ENCODE data around the gene DKC1.

DKC1 gene

DNA sequence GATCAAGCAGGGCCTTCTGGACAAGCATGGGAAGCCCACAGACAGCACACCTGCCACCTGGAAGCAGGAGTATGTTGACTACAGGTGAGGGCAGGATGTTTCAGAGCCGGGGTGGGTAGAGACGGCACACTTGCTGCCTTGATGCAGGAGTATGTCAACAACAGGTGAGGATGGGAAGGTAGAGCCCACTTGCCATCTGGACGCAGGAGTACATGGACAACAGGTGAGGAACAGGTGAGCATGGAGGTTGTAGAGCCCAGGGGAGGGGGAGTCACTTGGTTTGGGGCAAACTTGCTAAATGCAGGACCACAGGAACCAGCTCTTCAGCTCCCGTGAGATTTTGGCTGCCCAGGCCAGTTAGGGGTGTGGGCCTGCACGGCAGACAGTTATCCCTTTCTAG, 12.0 kb downstream of the DKC1 start:
- Histone ChIP-seq H3K9ac (ENCODE audit: low read length) (no peak overlapping the region), H3K9me3 (ENCODE audit: control insufficient read depth, low read depth, low read length) (peaks cover 5% of the 10 kb centered on the region), H3K36me3 (ENCODE audit: control insufficient read depth, low read depth, low read length) (peaks cover 66% of the 10 kb centered on the region), H3K27ac (ENCODE audit: low read length) (no peak overlapping the region), H3K4me3 (ENCODE audit: low read length) (no peak overlapping the region), H3K27me3 (ENCODE audit: control insufficient read depth, insufficient read depth, low read length) (no peaks in the 10 kb centered on the region), H3K4me1 (ENCODE audit: control insufficient read depth, low read depth, low read length) (no peaks in the 10 kb centered on the region)

DNA sequence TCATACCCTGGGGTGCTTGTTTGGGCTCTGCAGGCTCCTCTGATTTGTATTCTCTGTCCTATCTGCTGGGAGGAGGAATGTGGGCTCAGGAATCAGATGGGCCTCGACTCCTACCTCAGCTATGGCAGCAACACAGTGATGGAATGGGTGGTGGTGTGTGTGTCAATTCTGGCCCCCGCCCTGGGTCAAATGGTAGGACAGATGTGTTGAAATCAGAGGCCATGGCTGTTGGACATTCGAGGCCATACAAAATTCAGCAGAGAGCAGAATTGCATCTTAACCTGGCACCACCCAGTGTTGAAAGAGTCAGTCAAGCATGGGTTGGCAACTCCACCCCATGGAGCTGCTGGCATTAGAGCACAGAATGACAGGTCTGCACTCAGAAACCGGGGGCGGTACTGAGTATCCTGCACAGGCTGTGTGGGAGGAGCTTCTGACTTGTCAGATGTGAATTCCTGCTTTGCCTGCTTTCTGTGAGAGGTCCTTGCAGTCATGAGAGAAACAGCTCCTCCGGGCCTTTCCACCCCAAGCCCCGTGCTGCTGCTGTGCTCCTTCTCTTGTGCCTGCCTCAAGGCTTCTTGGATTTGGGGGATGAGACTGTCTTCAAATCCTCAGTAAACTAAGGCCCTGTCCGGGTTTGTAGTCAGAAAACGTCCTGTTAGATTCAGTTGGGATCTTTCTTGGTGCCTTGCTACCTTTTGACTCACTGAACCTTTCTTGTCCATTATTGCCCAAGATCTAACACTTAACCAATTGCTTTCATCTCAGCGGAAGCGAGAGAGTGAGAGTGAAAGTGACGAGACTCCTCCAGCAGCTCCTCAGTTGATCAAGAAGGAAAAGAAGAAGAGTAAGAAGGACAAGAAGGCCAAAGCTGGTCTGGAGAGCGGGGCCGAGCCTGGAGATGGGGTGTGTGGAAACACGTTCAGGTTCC, 13.0 kb downstream of the DKC1 start:
- Histone ChIP-seq H3K9me3 (ENCODE audit: control insufficient read depth, low read depth, low read length) (peaks cover 9% of the 10 kb centered on the region), H3K27ac (ENCODE audit: low read length) (no peak overlapping the region), H3K4me1 (ENCODE audit: control insufficient read depth, low read depth, low read length) (no peaks in the 10 kb centered on the region), H3K36me3 (ENCODE audit: control insufficient read depth, low read depth, low read length) (peaks cover 64% of the 10 kb centered on the region), H3K9ac (ENCODE audit: low read length) (no peak overlapping the region), H3K27me3 (ENCODE audit: control insufficient read depth, insufficient read depth, low read length) (no peaks in the 10 kb centered on the region), H3K4me3 (ENCODE audit: low read length) (no peak overlapping the region)

DNA sequence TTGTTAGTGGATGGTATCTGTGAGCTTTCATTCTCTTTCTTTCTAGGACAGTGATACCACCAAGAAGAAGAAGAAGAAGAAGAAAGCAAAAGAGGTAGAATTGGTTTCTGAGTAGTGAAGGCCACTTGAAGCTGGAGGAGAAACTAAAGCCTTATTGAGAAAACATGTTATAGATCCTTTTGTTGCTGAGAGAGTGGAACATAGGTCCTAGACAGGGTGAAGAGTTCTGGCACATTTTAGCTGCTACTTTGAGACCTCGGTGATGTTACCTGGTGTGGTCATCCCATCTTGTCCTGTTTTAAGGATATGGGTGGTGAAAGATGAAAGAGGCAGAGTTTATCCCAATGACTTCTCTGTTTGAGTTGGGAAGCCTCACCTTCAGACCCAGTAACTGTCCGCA, 14.1 kb downstream of the DKC1 start:
- H3K4me1 ChIP-seq (ENCODE audit: control insufficient read depth, low read depth, low read length), result no peaks in the 10 kb centered on the region
- no peak overlapping the region for H3K4me3 ChIP-seq (ENCODE audit: low read length)
- no peaks in the 10 kb centered on the region for H3K27me3 ChIP-seq (ENCODE audit: control insufficient read depth, insufficient read depth, low read length)
- H3K9ac ChIP-seq (ENCODE audit: low read length), result no peak overlapping the region
- peaks cover 58% of the 10 kb centered on the region for H3K36me3 ChIP-seq (ENCODE audit: control insufficient read depth, low read depth, low read length)
- H3K9me3 ChIP-seq (ENCODE audit: control insufficient read depth, low read depth, low read length), result peaks cover 13% of the 10 kb centered on the region
- no peak overlapping the region for H3K27ac ChIP-seq (ENCODE audit: low read length)

DNA sequence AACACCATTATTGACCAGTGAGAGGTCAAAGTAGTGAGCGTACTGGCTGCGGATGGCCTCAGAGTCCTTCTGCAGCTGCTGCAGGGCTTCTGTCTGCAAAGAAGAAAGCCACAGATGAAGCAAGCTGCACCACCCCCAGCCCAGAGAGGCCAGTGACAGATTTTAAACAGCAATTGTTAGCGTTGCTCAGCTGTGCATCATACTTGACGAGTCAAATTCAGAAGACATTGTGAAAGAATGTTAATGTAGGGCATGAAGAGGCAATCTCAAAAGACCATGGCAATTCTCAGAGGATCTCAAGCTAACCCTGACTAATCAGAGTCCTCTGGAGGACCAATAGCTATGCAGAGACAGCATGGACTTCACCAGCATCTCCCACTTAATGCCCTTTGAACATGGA, 16.6 kb downstream of the DKC1 start:
- H3K27ac ChIP-seq (ENCODE audit: low read length), result no peak overlapping the region
- H3K36me3 ChIP-seq (ENCODE audit: control insufficient read depth, low read depth, low read length), result peaks cover 42% of the 10 kb centered on the region
- no peak overlapping the region for H3K4me3 ChIP-seq (ENCODE audit: low read length)
- H3K4me1 ChIP-seq (ENCODE audit: control insufficient read depth, low read depth, low read length), result no peaks in the 10 kb centered on the region
- H3K9ac ChIP-seq (ENCODE audit: low read length), result no peak overlapping the region
- H3K27me3 ChIP-seq (ENCODE audit: control insufficient read depth, insufficient read depth, low read length), result no peaks in the 10 kb centered on the region
- peaks cover 13% of the 10 kb centered on the region for H3K9me3 ChIP-seq (ENCODE audit: control insufficient read depth, low read depth, low read length)

DNA sequence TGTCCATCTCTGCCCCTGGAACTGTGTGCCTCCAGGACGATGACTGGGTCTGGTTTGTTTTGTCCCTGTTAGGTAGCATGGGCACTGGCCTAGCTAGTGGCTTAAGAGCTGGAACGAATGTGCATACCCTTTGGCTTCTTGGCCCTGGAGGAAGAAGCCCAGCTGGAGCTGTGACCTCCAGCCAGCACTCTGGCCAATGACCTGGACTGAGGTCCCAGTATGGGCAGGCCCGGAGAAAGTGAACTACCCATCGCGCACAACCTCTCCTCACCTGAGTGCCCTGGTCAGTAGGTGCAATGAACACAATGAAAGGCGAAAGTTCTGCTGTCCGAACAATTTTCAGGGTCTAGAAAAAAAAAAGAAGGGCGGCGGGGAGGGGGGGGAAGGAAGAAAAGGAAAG, 18.3 kb downstream of the DKC1 start:
- no peak overlapping the region for H3K9ac ChIP-seq (ENCODE audit: low read length)
- no peak overlapping the region for H3K27ac ChIP-seq (ENCODE audit: low read length)
- no peaks in the 10 kb centered on the region for H3K27me3 ChIP-seq (ENCODE audit: control insufficient read depth, insufficient read depth, low read length)
- peaks cover 25% of the 10 kb centered on the region for H3K36me3 ChIP-seq (ENCODE audit: control insufficient read depth, low read depth, low read length)
- H3K4me3 ChIP-seq (ENCODE audit: low read length), result no peak overlapping the region
- no peaks in the 10 kb centered on the region for H3K4me1 ChIP-seq (ENCODE audit: control insufficient read depth, low read depth, low read length)
- H3K9me3 ChIP-seq (ENCODE audit: control insufficient read depth, low read depth, low read length), result peaks cover 8% of the 10 kb centered on the region

DNA sequence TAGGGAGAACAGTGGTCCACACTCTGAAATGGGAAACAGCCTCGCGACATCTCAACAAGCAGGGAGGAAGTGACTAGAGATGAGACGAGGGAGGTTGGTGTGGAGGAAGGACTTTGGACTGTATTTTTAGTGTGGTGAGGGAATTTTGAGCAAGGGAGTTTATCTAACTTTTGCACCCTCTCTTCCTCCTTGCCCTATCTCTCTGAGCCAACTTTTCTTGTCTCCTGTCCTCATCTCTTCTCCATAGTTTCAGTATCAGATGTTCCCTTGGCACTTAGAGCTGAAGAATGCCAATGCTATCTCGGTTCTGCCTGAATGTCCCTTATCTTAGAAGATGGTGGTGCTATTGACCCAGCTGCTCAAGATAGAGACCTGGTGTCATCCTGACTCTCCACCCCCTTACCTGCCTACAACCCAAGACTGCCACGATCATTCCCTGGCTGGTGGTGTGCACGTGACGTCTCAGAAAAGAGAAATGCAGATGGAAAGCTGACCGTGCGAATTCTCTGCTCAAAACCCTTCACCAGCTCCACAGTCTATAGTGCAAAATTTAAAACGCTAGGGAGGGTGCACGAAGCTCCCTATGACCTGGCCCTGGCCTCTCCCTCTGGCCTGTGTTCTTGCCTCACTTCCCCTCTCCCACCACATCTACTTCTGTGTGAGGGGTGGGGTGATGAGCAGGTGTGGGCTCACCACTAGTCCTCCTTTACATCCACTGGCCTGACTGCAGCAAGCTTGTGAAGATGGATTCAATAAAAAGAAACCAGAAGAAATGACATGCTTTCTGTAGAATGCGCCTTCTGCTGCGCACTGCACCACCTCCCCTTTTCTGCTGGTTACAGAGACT, 21.7 kb downstream of the DKC1 start:
- H3K27me3 ChIP-seq (ENCODE audit: control insufficient read depth, insufficient read depth, low read length), result no peaks in the 10 kb centered on the region
- H3K36me3 ChIP-seq (ENCODE audit: control insufficient read depth, low read depth, low read length), result no peaks in the 10 kb centered on the region
- peaks cover 12% of the 10 kb centered on the region for H3K9me3 ChIP-seq (ENCODE audit: control insufficient read depth, low read depth, low read length)
- no peak overlapping the region for H3K9ac ChIP-seq (ENCODE audit: low read length)
- no peak overlapping the region for H3K27ac ChIP-seq (ENCODE audit: low read length)
- no peaks in the 10 kb centered on the region for H3K4me1 ChIP-seq (ENCODE audit: control insufficient read depth, low read depth, low read length)
- no peak overlapping the region for H3K4me3 ChIP-seq (ENCODE audit: low read length)

DNA sequence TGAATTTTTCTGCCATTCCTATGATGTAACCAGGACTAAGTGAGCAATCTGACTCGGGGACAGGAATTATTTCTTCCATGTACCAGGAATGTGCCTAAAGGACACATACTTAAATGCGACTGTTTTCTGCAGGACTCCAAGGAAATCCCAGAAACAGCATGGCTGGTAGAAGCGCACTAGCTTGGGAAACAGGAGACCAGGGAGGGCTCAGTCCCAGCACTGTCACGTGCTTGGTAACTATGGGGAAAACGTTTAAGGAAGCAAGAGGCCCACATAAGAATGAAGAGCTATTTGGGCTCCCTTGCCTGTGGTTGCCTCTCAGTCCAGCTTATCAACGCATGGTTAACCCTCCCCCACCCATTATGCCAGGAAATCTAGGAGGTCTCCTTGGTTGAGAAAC, 23.1 kb downstream of the DKC1 start:
- no peaks in the 10 kb centered on the region for H3K4me1 ChIP-seq (ENCODE audit: control insufficient read depth, low read depth, low read length)
- peaks cover 14% of the 10 kb centered on the region for H3K9me3 ChIP-seq (ENCODE audit: control insufficient read depth, low read depth, low read length)
- H3K36me3 ChIP-seq (ENCODE audit: control insufficient read depth, low read depth, low read length), result no peaks in the 10 kb centered on the region
- H3K4me3 ChIP-seq (ENCODE audit: low read length), result no peak overlapping the region
- no peak overlapping the region for H3K27ac ChIP-seq (ENCODE audit: low read length)
- no peaks in the 10 kb centered on the region for H3K27me3 ChIP-seq (ENCODE audit: control insufficient read depth, insufficient read depth, low read length)
- no peak overlapping the region for H3K9ac ChIP-seq (ENCODE audit: low read length)

DNA sequence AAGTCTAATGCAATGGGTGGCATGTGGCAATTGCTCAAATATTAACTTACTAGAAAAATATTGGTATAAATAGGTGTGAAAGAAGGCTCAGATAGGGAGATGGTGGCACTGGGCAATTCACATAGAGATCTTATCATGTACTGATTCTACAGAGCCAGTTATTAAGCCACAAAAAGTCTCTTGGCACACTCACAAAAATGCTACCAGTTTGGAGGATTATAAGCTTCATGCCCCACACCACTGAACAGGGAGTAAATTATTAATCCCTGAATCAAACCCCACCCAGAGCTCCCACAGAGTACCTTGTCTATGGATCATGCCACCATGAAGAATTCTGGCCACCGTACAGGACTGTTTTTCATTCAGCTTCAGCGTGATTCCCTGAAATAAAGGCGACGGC, 28.8 kb downstream of the DKC1 start:
- Histone ChIP-seq H3K27me3 (ENCODE audit: control insufficient read depth, insufficient read depth, low read length) (no peaks in the 10 kb centered on the region), H3K9me3 (ENCODE audit: control insufficient read depth, low read depth, low read length) (peaks cover 35% of the 10 kb centered on the region)

DNA sequence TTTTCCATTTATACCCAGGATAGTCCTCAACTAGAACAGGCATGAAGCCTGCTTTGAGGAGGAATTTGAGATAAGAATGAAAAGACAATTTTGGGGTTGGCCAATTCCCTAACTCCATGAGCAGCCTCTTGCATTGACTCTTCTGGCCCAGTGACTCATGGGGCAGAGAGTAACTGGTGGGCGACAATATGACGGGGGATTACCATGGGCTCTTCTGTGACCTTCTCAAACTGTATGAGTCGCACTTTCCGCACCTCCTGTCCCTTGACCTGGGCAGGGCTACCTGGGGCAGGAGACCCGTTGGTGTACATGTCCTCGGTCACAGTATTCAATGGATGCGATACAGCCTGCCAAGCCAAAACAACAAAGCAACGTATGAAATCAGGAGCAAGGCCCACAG, 29.3 kb downstream of the DKC1 start:
- H3K4me1 ChIP-seq (ENCODE audit: control insufficient read depth, low read depth, low read length), result no peaks in the 10 kb centered on the region
- H3K9me3 ChIP-seq (ENCODE audit: control insufficient read depth, low read depth, low read length), result peaks cover 39% of the 10 kb centered on the region
- H3K4me3 ChIP-seq (ENCODE audit: low read length), result no peak overlapping the region
- H3K27me3 ChIP-seq (ENCODE audit: control insufficient read depth, insufficient read depth, low read length), result peaks cover 3% of the 10 kb centered on the region
- H3K9ac ChIP-seq (ENCODE audit: low read length), result no peak overlapping the region
- no peak overlapping the region for H3K27ac ChIP-seq (ENCODE audit: low read length)
- no peaks in the 10 kb centered on the region for H3K36me3 ChIP-seq (ENCODE audit: control insufficient read depth, low read depth, low read length)

More for the DNA sequence above, 28.8 kb downstream of the DKC1 start:
- Histone ChIP-seq H3K36me3 (ENCODE audit: control insufficient read depth, low read depth, low read length) (no peaks in the 10 kb centered on the region), H3K9ac (ENCODE audit: low read length) (no peak overlapping the region), H3K4me1 (ENCODE audit: control insufficient read depth, low read depth, low read length) (no peaks in the 10 kb centered on the region), H3K27ac (ENCODE audit: low read length) (no peak overlapping the region), H3K4me3 (ENCODE audit: low read length) (no peak overlapping the region)

DNA sequence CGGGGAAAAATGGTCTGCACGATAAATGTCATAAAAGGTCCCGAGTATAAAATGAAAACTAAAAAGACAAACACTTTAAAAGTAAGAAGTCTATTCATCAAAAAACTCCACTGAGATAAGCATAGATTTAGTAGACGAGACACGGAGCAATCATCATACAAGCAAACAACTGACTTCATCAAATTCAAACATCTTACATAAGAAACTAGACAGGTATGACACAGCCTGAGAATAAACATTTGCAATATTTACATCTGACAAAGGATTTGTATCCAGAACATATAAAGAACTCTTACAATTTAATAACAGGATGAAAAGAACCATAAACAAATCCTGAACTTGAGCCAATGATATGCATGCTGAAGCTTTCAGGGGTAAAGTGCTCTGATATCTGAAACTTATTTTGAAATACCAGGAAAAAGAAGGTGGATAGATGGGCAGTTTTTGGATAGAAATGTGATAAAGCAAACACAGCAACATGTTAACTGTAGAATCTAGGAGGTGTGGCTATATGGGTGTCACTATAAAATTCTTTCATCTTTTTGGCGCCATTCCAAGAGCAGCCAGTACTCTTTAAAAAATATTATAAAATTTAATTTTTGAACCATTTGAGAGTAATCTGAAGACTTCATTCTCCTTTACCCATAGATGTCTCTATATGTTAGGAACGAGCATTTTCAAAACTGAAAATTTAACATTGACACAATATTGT, 30.6 kb downstream of the DKC1 start:
- H3K27ac ChIP-seq (ENCODE audit: low read length), result no peak overlapping the region
- H3K27me3 ChIP-seq (ENCODE audit: control insufficient read depth, insufficient read depth, low read length), result peaks cover 16% of the 10 kb centered on the region
- no peak overlapping the region for H3K9ac ChIP-seq (ENCODE audit: low read length)
- no peaks in the 10 kb centered on the region for H3K36me3 ChIP-seq (ENCODE audit: control insufficient read depth, low read depth, low read length)
- peaks cover 4% of the 10 kb centered on the region for H3K4me1 ChIP-seq (ENCODE audit: control insufficient read depth, low read depth, low read length)
- peaks cover 37% of the 10 kb centered on the region for H3K9me3 ChIP-seq (ENCODE audit: control insufficient read depth, low read depth, low read length)
- no peak overlapping the region for H3K4me3 ChIP-seq (ENCODE audit: low read length)

DNA sequence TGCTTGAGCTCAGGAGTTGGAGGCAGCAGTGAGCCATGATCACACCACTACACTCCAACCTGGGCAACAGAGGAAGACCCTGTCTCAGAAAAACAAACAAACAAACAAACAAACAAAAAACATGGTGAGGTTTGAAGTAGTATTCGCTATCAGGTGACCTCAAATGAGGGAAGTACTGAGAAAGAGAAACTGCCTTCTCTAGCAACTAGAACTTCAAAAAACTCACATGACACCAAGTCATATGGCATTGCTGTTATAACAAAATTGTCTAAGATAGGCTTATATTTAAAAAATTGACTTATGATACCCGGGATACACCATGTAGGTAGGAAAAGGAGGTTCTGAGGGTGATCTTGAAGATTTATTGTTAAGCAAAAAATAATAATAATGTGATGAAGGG, 32.4 kb downstream of the DKC1 start:
- Histone ChIP-seq H3K4me3 (ENCODE audit: low read length) (no peak overlapping the region), H3K27me3 (ENCODE audit: control insufficient read depth, insufficient read depth, low read length) (peaks cover 19% of the 10 kb centered on the region), H3K27ac (ENCODE audit: low read length) (no peak overlapping the region), H3K4me1 (ENCODE audit: control insufficient read depth, low read depth, low read length) (peaks cover 4% of the 10 kb centered on the region), H3K9ac (ENCODE audit: low read length) (no peak overlapping the region), H3K9me3 (ENCODE audit: control insufficient read depth, low read depth, low read length) (peaks cover 33% of the 10 kb centered on the region), H3K36me3 (ENCODE audit: control insufficient read depth, low read depth, low read length) (no peaks in the 10 kb centered on the region)
